Measurements from ENCODE around the gene FHOD3.

DNA sequence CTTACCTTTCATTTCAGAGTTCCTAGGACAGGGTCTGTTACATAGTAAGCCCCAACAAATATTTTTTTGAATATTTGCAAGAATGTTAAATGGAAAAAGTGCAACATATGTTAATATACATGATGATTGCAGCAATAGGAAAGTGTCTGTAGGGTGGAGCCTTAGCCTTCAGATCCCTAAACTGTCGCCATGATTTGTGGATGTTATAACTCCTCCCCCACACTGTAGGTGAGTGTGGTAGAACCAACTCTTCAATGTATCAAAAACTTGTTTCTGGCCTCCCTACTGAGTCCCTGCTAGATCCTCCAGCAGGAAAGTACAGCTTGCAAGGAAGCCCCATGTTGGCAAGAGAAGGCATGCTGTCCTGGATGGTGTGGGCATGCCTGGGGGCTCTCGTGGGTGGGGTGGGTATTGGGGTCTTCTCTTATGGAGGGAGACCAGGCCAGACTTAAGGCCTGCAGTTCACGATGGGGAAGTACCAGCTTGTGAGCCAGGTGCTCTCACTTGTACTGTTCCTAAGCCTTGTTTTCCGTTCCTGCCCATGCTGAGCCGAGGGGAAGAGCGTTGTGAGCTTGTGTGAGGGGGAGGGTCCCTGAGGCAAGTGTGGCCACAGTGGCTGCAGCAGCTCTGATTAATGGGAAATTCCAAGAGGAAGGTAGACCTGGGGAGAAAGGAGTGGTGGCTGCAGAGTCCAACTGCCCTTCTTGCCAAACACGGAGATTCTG lies 11.4 kb downstream of the FHOD3 start:
- TF ChIP-seq GATA3 (IDR thresholded peaks at IDR 0.05; ENCODE audit: low read depth, low read length) (no peak), GATA2 (IDR thresholded peaks at IDR 0.05; ENCODE audit: low read depth, low read length) (no peak)

Data from SH-SY5Y (cell line).